Muscle layer of duodenum (tissue), 2 donors: ENCODE measurements around the gene MAGI2.
A peak's percentile ranks its signal among the peaks of the same experiment; 100 is the strongest.

Experiments used
- H3K27ac ChIP-seq: one replicate; pipeline ENCODE4 v1.7.0; 2013; ENCODE audit warnings: mild to moderate bottlenecking, low read length
- H3K27me3 ChIP-seq: one replicate; pipeline ENCODE4 v1.7.0; 2013; ENCODE audit warnings: low read depth, mild to moderate bottlenecking, control low read depth, low read length
- H3K36me3 ChIP-seq, 2 donors: one replicate each; pipeline ENCODE4 v1.7.0; 2013; ENCODE audit warnings: low read length in 2 of 2, control low read depth in 1 of 2, mild to moderate bottlenecking in 1 of 2; ENCODE audit not compliant: insufficient read depth in 2 of 2, control insufficient read depth in 1 of 2
- H3K4me1 ChIP-seq, 2 donors: one replicate each; pipeline ENCODE4 v1.7.0; 2013; ENCODE audit warnings: low read length in 2 of 2, mild to moderate bottlenecking in 2 of 2, control low read depth in 1 of 2, moderate library complexity in 1 of 2; ENCODE audit not compliant: insufficient read depth in 2 of 2, control insufficient read depth in 1 of 2
- H3K4me3 ChIP-seq, 2 donors: one replicate each; pipeline ENCODE4 v1.7.0; 2013; ENCODE audit warnings: low read length in 2 of 2, low read depth in 1 of 2, mild to moderate bottlenecking in 1 of 2
- H3K9me3 ChIP-seq, 2 donors: one replicate each; pipeline ENCODE4 v1.7.0; 2013; ENCODE audit warnings: low read length in 2 of 2, control low read depth in 1 of 2, mild to moderate bottlenecking in 1 of 2; ENCODE audit not compliant: control insufficient read depth in 1 of 2
- donor health status: healthy.

The MAGI2 gene

GRCh38 chr7:78043159-78043558 lies 1410.3 kb downstream of the MAGI2 start:
- H3K27me3 ChIP-seq: no peaks in the 10 kb centered on the region

GRCh38 chr7:78041423-78041822 lies 1412.0 kb downstream of the MAGI2 start:
- Histone ChIP-seq H3K36me3 (no peaks in the 10 kb centered on the region), H3K4me3 (no peak overlapping the region), H3K4me1 (no peaks in the 10 kb centered on the region), H3K9me3 (no peaks in the 10 kb centered on the region), H3K27me3 (no peaks in the 10 kb centered on the region), H3K27ac (no peak overlapping the region)

More at GRCh38 chr7:78043159-78043558, 1410.3 kb downstream of the MAGI2 start:
- Histone ChIP-seq H3K27ac (no peak overlapping the region), H3K4me3 (no peak overlapping the region), H3K4me1 (no peaks in the 10 kb centered on the region), H3K36me3 (no peaks in the 10 kb centered on the region), H3K9me3 (no peaks in the 10 kb centered on the region)

- Histone ChIP-seq H3K27ac (no peak overlapping the region), H3K9me3 (no peaks in the 10 kb centered on the region), H3K27me3 (no peaks in the 10 kb centered on the region), H3K4me3 (no peak overlapping the region), H3K36me3 (no peaks in the 10 kb centered on the region), H3K4me1 (no peaks in the 10 kb centered on the region)
Measured at GRCh38 chr7:78039790-78040776, 1413.4 kb downstream of the MAGI2 start.

- no peaks in the 10 kb centered on the region for H3K36me3 ChIP-seq
- H3K4me1 ChIP-seq: no peaks in the 10 kb centered on the region
- no peak overlapping the region for H3K27ac ChIP-seq
Measured at GRCh38 chr7:78038465-78039080, 1414.9 kb downstream of the MAGI2 start.

GRCh38 chr7:78037603-78038002 lies 1415.9 kb downstream of the MAGI2 start:
- no peaks in the 10 kb centered on the region for H3K27me3 ChIP-seq
- no peaks in the 10 kb centered on the region for H3K36me3 ChIP-seq
- H3K4me1 ChIP-seq: no peaks in the 10 kb centered on the region
- no peaks in the 10 kb centered on the region for H3K9me3 ChIP-seq
- no peak overlapping the region for H3K27ac ChIP-seq
- H3K4me3 ChIP-seq: no peak overlapping the region

More at GRCh38 chr7:78038465-78039080, 1414.9 kb downstream of the MAGI2 start:
- Histone ChIP-seq H3K4me3 (no peak overlapping the region), H3K27me3 (no peaks in the 10 kb centered on the region), H3K9me3 (no peaks in the 10 kb centered on the region)

- Histone ChIP-seq H3K4me3 (no peak overlapping the region), H3K36me3 (no peaks in the 10 kb centered on the region), H3K9me3 (no peaks in the 10 kb centered on the region), H3K27me3 (no peaks in the 10 kb centered on the region), H3K4me1 (no peaks in the 10 kb centered on the region), H3K27ac (no peak overlapping the region)
Measured at GRCh38 chr7:78033410-78033809, 1420.1 kb downstream of the MAGI2 start.

GRCh38 chr7:78026492-78026891 lies 1427.0 kb downstream of the MAGI2 start:
- Histone ChIP-seq H3K36me3 (no peaks in the 10 kb centered on the region), H3K27me3 (no peaks in the 10 kb centered on the region), H3K4me3 (no peak overlapping the region), H3K4me1 (no peaks in the 10 kb centered on the region), H3K27ac (no peak overlapping the region), H3K9me3 (no peaks in the 10 kb centered on the region)

GRCh38 chr7:78024591-78024990 lies 1428.9 kb downstream of the MAGI2 start:
- H3K36me3 ChIP-seq: no peaks in the 10 kb centered on the region
- H3K4me3 ChIP-seq: no peak overlapping the region
- no peaks in the 10 kb centered on the region for H3K9me3 ChIP-seq
- peaks cover 0 to 5% of the 10 kb centered on the region in 2 donors for H3K4me1 ChIP-seq
- H3K27me3 ChIP-seq: no peaks in the 10 kb centered on the region
- H3K27ac ChIP-seq: no peak overlapping the region

GRCh38 chr7:78023191-78023590 lies 1430.3 kb downstream of the MAGI2 start:
- Histone ChIP-seq H3K4me3 (no peak overlapping the region), H3K4me1 (peaks cover 6% of the 10 kb centered on the region in 2 donors), H3K9me3 (no peaks in the 10 kb centered on the region), H3K27me3 (no peaks in the 10 kb centered on the region), H3K27ac (no peak overlapping the region), H3K36me3 (no peaks in the 10 kb centered on the region)

GRCh38 chr7:78022165-78022564 lies 1431.3 kb downstream of the MAGI2 start:
- peaks cover 6 to 11% of the 10 kb centered on the region in 2 donors for H3K4me1 ChIP-seq

GRCh38 chr7:78020874-78021249 lies 1432.6 kb downstream of the MAGI2 start:
- Histone ChIP-seq H3K27ac (no peak overlapping the region), H3K4me3 (peak overlapping the region in 1 of 2 donors; percentile 66), H3K27me3 (no peaks in the 10 kb centered on the region)

More at GRCh38 chr7:78022165-78022564, 1431.3 kb downstream of the MAGI2 start:
- Histone ChIP-seq H3K4me3 (no peak overlapping the region), H3K36me3 (no peaks in the 10 kb centered on the region), H3K27ac (no peak overlapping the region), H3K27me3 (no peaks in the 10 kb centered on the region), H3K9me3 (no peaks in the 10 kb centered on the region)

More at GRCh38 chr7:78020874-78021249, 1432.6 kb downstream of the MAGI2 start:
- Histone ChIP-seq H3K9me3 (no peaks in the 10 kb centered on the region), H3K36me3 (no peaks in the 10 kb centered on the region), H3K4me1 (peaks cover 6 to 11% of the 10 kb centered on the region in 2 donors)
